Cardiac muscle cell (in vitro differentiated cells and primary cell): ENCODE data around the gene LDLRAD2. TPM values are rescaled to one million over a fixed set of nuclear protein-coding genes. Genes with fewer than 3 reads are reported as not detected.
A peak's percentile ranks its signal among the peaks of the same experiment; 100 is the strongest.
"Not testable (repeated sequence)": the region's sequence is repeated elsewhere in the genome, so short reads cannot be mapped to it uniquely, and the experiment has no call there.

ENCODE experiments used
- DNase-seq, 2 donors: peaks; one replicate each; pipeline versions ENCODE4 v3.0.0 to v3.0.0-alpha.2; 2010 to 2017; ENCODE audit warnings: low read depth in 1 of 2, low spot score in 1 of 2
- H3K27ac ChIP-seq: fragments of 200-600 bp; sonication (generic); 2 replicates; pipeline ENCODE4 v1.5.1; 2016
- H3K27me3 ChIP-seq: fragments of 200-600 bp; sonication (generic); 2 replicates; pipeline ENCODE4 v1.6.0; 2016; ENCODE audit warnings: control low read depth
- H3K36me3 ChIP-seq: fragments of 200-600 bp; sonication (generic); 2 replicates; pipeline ENCODE4 v1.5.1; 2016; ENCODE audit warnings: control low read depth
- H3K4me1 ChIP-seq: fragments of 200-600 bp; sonication (generic); 2 replicates; pipeline ENCODE4 v1.8.1; 2017; ENCODE audit warnings: low read depth, mild to moderate bottlenecking, mixed run types
- H3K4me3 ChIP-seq: fragments of 200-600 bp; sonication (generic); 2 replicates; pipeline ENCODE4 v1.5.1; 2016; ENCODE audit warnings: mild to moderate bottlenecking
- H3K9me3 ChIP-seq: fragments of 200-600 bp; sonication (generic); 2 replicates; pipeline ENCODE4 v1.5.1; 2017; ENCODE audit warnings: low read depth, mild to moderate bottlenecking, control low read depth
- polyA plus RNA-seq: library from polyadenylated mRNA; unstranded; fragments of >200 nt; fragmentation: Nextera tagmentation; extraction: Ambion mirVana; gene quantifications from 2 replicates; pipeline ENCODE4 v1.2.1, GENCODE V29; 2016
- total RNA-seq: library from RNA; depleted of rRNA; stranded (reverse); fragments of >200 nt; gene quantifications from 2 replicates; pipeline ENCODE4 v1.2.3, GENCODE V29; 2016
- TF ChIP-seq, protein P1 (sequence below): IDR thresholded peaks from 2 replicates; pipeline ENCODE4 v1.5.1; 2012; ENCODE audit warnings: low read depth, mild to moderate bottlenecking, low read length

LDLRAD2 gene
- total and polyA plus RNA-seq, 2 experiments from 2014 or later = 0.77 to 3.4 TPM

DNA sequence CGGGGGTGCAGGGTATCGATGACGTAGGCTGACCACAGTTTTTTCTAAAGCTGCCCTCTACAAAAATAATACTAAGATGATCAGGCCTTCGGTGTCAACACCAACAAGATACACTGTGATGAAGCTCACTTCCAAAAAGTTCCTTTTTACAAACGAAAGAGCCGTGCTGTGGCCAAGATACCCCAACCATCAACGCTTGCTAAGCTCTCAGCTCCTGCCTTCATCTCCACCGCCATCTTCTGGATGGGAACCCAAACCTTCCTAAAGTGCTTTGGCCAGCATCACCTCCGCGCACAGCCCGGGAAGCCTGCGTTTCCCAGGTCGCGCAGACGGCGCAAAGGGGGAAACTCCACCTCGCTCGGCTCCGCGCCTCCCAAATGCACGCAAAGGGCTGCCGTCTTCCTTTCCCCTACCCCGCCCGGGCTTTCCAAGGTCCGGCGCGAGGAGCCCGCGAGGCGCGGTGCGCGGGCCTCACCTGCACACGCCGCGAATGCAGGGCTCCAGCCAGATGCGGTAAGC is 29.7 kb upstream of the LDLRAD2 start:
- no peaks in the 10 kb centered on the region for H3K36me3 ChIP-seq
- no peaks in the 10 kb centered on the region for H3K9me3 ChIP-seq
- peak in 1 of 2 donors; percentile 66 for DNase-seq
- H3K4me1 ChIP-seq = peaks cover 5% of the 10 kb centered on the region
- TF ChIP-seq, protein P1, sequence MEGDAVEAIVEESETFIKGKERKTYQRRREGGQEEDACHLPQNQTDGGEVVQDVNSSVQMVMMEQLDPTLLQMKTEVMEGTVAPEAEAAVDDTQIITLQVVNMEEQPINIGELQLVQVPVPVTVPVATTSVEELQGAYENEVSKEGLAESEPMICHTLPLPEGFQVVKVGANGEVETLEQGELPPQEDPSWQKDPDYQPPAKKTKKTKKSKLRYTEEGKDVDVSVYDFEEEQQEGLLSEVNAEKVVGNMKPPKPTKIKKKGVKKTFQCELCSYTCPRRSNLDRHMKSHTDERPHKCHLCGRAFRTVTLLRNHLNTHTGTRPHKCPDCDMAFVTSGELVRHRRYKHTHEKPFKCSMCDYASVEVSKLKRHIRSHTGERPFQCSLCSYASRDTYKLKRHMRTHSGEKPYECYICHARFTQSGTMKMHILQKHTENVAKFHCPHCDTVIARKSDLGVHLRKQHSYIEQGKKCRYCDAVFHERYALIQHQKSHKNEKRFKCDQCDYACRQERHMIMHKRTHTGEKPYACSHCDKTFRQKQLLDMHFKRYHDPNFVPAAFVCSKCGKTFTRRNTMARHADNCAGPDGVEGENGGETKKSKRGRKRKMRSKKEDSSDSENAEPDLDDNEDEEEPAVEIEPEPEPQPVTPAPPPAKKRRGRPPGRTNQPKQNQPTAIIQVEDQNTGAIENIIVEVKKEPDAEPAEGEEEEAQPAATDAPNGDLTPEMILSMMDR = peak; percentile 29
- peak overlapping the region; percentile 99 for H3K27ac ChIP-seq
- no peaks in the 10 kb centered on the region for H3K27me3 ChIP-seq
- H3K4me3 ChIP-seq = peak overlapping the region; percentile 51

DNA sequence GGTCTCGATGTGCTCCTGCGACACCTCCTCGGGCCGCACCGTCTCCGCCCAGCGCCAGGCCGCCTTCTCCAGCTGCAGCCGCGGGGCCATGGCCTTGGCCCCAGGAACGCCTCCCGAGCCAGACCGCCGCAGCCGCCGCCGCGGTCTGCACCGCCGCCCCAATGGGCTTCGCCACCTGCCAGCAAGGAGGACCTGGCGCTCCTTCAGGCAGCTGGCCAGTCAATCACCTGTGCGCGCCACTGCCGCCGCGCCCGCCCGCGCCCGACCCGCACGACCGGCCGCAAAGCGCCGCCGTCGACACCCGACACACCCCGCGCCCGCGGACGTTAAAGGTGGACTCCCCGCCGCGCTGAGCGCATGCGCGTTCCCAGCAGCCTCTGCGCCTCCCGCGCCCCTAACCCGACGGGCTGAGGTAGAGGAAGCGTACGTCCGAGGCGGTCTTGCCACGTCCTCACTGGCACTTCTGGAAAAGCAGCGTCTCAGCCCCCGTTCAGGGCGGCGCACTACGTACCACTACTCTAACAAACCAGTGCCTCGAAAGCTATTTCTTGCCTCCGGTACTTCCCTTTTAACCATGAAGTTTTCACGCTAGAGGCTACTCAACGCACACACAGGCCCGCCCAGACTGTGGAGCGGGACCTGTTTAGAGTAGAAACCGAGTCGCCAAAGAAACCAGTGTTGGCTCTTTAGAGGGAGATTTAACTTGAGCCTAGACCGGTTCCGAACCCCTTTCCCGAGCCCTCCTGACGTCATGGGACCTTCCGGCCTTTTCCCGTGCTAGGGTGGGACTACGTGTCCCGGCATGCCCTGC is 29.0 kb upstream of the LDLRAD2 start, which contains the start of gene USP48:
TSS of gene USP48 (minus strand) at position 282 of the 811 bp plus-strand sequence. CDS start at position 90, 192 bp downstream.
- peaks cover 5% of the 10 kb centered on the region for H3K4me1 ChIP-seq

DNA sequence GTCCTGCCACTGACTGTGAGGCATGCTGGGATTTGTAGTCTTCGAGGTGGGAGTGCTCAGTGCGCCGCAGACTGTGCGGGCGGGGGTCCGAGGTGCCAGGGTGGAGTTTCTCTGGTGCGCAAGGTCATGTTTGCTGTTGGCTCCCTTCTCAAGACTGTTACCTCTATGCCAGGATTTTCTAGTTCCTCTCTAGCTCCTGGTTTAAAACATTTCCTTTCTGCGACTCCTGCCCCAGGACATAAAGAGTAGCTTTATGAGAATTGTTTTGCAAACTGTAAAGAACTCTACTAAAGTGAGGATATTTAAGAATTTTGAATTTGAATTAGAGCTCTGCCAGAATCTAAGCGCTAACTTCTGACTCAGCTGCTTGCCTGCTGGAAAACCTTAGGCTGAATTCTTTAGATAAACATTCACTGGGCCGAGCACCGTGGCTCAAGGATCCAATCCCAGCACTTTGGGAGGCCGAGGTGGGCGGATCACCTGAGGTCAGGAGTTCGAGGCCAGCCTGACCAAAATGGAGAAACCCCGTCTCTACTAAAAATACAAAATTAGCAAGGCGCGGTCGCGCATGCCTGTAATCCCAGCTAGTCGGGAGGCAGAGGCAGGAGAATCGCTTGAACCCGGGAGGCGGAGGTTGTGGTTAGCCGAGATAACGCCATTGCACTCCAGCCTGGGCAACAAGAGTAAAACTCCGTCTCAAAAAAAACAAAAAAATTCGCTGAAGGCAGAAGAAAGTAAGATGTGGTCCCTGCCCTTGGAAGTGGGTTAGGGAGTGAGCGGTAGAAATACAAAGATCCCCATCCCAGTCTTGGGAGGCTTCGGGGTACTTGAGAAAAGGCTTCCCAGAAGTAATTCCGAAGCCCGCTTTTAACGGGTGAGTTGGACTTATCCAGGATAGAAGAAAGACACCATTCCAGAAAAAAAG is 28.1 kb upstream of the LDLRAD2 start:
- H3K9me3 ChIP-seq = no peaks in the 10 kb centered on the region
- H3K27ac ChIP-seq = peak overlapping the region; percentile 99
- H3K4me1 ChIP-seq = peaks cover 5% of the 10 kb centered on the region
- TF ChIP-seq, protein P1 = no peak
- H3K36me3 ChIP-seq = no peaks in the 10 kb centered on the region
- H3K4me3 ChIP-seq = peak overlapping the region; percentile 51
- DNase-seq = peak; percentile 96 to 99
- no peaks in the 10 kb centered on the region for H3K27me3 ChIP-seq

More for the DNA sequence above, 29.0 kb upstream of the LDLRAD2 start, which contains the start of gene USP48:
- no peaks in the 10 kb centered on the region for H3K9me3 ChIP-seq
- H3K36me3 ChIP-seq = no peaks in the 10 kb centered on the region
- TF ChIP-seq, protein P1 = no peak
- peak within 1 kb of the TSS; percentile 51 for H3K4me3 ChIP-seq
- DNase-seq = peak; percentile 97 to 98
- H3K27me3 ChIP-seq = no peaks in the 10 kb centered on the region
- H3K27ac ChIP-seq = peak within 1 kb of the TSS; percentile 99

DNA sequence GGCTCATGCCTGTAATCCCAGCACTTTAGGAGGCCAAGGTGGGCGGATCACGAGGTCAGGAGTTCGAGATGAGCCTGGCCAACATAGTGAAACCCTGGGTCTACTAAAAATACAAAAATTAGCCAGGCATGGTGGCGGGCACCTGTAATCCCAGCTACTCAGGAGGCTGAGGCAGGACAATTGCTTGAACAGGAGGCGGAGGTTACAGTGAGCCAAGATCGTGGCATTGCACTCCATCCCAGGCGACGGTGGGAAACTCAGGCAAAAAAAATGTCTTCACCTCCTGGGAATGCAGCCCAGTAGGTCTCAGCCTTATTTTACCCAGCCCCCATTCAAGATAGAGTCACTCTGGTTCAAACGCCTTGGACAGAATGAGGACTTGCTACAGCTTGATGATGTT is 26.3 kb upstream of the LDLRAD2 start:
- H3K36me3 ChIP-seq, H3K27ac ChIP-seq, H3K9me3 ChIP-seq, H3K4me3 ChIP-seq, H3K4me1 ChIP-seq, DNase-seq, H3K27me3 ChIP-seq: not testable (repeated sequence)

DNA sequence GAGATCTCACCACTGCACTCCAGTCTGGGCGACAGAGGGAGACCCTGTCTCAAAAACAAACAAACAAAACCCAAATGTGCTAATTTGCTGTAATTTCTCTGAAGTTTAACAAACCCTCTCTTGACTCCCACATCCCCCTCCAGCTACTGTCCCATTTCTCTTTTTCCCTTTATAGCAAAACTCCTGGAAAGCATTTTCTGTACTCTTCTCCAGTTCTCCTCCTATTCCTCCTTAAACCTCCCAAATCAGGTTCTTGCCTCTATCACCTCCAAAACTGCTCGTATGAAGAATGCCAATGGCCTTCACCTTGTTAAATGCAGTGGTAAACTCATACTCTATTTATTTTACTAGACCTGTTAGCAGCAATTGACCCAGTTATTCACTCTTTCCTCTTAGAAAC is 25.4 kb upstream of the LDLRAD2 start:
- TF ChIP-seq, protein P1 = no peak
- Histone ChIP-seq H3K36me3 (no peaks in the 10 kb centered on the region), H3K9me3 (no peaks in the 10 kb centered on the region), H3K4me3 (no peak overlapping the region), H3K4me1 (peaks cover under 1% of the 10 kb centered on the region), H3K27me3 (no peaks in the 10 kb centered on the region), H3K27ac (no peak overlapping the region)
- no peak for DNase-seq
